BJ (cell line): Measurements from ENCODE around the gene TRIP12. TPM values are rescaled to one million over a fixed set of nuclear protein-coding genes. Genes with fewer than 3 reads are reported as not detected.

Experiments used
- CTCF ChIA-PET: fragments of 350-600 bp; formaldehyde crosslinking; extraction: SDS; loops from one replicate; lab custom pipeline; 2021; ENCODE audit warnings: antibody characterized with exemption, inconsistent platforms; lab: Yijun Ruan, JAX
- POLR2A ChIA-PET: fragments of 300-600 bp; sonication (Branson Sonifier 250); formaldehyde crosslinking; extraction: SDS; loops from one replicate; lab custom pipeline; 2021; ENCODE audit warnings: antibody characterized with exemption; lab: Charles Lee
- DNase-seq: peaks from one replicate; pipeline ENCODE4 v3.0.0-alpha.2; 2011; ENCODE audit warnings: low read depth
- H3K27me3 ChIP-seq: 2 replicates; pipeline ENCODE4 v1.6.0; 2011; ENCODE audit warnings: low read length; ENCODE audit not compliant: control insufficient read depth, insufficient read depth
- H3K36me3 ChIP-seq: 2 replicates; pipeline ENCODE4 v1.5.1; 2011; ENCODE audit warnings: low read length; ENCODE audit not compliant: control insufficient read depth, insufficient read depth
- H3K4me3 ChIP-seq: 2 replicates; pipeline ENCODE4 v1.5.1; 2011; ENCODE audit warnings: low read depth, mild to moderate bottlenecking, control low read depth, low read length
- polyA plus RNA-seq: library from polyadenylated mRNA; depleted of rRNA; stranded (reverse); fragments of >200 nt; gene quantifications from 2 replicates; pipeline ENCODE4 v1.2.3, GENCODE V29; 2011
- TF ChIP-seq, protein P1 (sequence below): IDR thresholded peaks from 2 replicates; pipeline ENCODE4 v1.5.1; 2011; ENCODE audit warnings: low read depth, mild to moderate bottlenecking, control low read depth, inconsistent platforms, low read length, moderate library complexity; ENCODE audit not compliant: insufficient read depth

TRIP12 gene
- polyA plus RNA-seq, 1 experiment = 92.6 TPM

DNA sequence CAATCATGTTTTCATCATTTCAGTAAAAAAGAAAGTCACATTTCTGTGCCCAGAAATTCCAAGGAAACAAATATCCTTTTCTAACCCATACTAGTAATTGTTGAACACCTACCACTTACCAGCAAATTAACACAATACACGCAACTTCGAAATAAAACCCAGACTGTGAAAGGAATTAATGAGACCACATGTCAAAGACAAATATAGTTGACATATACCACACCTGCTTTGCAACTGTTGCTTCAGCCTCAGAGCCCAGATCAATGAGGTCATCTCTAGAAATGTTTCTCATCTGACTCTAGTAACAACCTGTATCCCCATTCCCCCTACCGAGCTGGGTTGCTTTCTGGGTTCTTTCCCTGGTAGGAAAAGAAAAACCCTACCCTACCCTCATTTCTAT is 52.6 kb downstream of the TRIP12 start:
- ChIA-PET POLR2A (no interaction called here), CTCF (no interaction called here)
- no peak for DNase-seq
- Histone ChIP-seq H3K4me3 (no peak overlapping the region), H3K36me3 (no peaks in the 10 kb centered on the region), H3K27me3 (no peaks in the 10 kb centered on the region)
- TF ChIP-seq, protein P1, sequence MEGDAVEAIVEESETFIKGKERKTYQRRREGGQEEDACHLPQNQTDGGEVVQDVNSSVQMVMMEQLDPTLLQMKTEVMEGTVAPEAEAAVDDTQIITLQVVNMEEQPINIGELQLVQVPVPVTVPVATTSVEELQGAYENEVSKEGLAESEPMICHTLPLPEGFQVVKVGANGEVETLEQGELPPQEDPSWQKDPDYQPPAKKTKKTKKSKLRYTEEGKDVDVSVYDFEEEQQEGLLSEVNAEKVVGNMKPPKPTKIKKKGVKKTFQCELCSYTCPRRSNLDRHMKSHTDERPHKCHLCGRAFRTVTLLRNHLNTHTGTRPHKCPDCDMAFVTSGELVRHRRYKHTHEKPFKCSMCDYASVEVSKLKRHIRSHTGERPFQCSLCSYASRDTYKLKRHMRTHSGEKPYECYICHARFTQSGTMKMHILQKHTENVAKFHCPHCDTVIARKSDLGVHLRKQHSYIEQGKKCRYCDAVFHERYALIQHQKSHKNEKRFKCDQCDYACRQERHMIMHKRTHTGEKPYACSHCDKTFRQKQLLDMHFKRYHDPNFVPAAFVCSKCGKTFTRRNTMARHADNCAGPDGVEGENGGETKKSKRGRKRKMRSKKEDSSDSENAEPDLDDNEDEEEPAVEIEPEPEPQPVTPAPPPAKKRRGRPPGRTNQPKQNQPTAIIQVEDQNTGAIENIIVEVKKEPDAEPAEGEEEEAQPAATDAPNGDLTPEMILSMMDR = no peak

DNA sequence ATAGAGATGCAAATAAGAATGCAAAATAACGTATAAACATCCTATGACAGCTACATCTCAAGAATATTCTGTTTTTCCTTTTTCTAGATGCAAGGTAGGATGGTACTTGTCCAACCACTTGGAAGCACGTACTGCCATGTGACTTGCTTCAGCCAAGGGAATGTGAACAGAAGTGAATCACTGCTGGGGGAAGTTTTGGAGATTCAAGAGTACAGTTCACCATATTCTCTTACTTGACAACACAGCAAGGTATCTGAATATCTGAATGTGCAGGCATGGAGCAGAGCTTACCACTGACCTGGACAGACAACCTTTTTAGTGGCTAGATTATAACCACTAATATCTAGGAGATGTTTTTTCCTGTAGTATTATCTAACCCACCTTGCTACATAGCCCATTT is 53.0 kb downstream of the TRIP12 start:
- H3K36me3 ChIP-seq = no peaks in the 10 kb centered on the region
- no peaks in the 10 kb centered on the region for H3K27me3 ChIP-seq
- TF ChIP-seq, protein P1 = no peak
- no peak overlapping the region for H3K4me3 ChIP-seq
- no peak for DNase-seq
- ChIA-PET POLR2A (no interaction called here), CTCF (no interaction called here)

DNA sequence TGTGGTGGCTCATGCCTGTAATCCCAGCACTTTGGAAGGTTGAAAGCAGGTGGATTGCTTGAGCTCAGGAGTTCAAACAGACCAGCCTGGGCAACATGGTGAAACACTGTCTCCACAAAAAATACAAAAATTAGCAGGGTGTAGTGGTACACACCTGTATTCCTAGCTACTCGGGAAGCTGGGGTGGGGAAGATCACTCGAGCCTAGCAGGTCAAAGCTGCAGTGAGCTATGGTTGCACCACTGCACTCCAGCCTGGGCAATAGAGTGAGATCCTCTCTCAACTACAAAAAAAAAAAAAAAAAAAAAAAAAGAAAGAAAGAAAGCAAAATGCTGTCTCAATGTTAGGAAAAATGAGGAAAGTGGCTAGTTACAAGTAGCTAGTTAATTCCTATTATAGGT is 56.8 kb downstream of the TRIP12 start:
- H3K4me3 ChIP-seq = no peak overlapping the region
- no peaks in the 10 kb centered on the region for H3K27me3 ChIP-seq
- ChIA-PET POLR2A (interaction anchor here (0.6 kb wide), 1 partner anchor 71 kb away, joined by 4 read pairs; no protein-coding TSS in a partner anchor), CTCF (interaction anchor here (0.7 to 1.1 kb wide), 2 partner anchors 26 to 63 kb away, joined by 3 read pairs; no protein-coding TSS in a partner anchor)
- TF ChIP-seq, protein P1 = no peak
- no peak for DNase-seq
- no peaks in the 10 kb centered on the region for H3K36me3 ChIP-seq

DNA sequence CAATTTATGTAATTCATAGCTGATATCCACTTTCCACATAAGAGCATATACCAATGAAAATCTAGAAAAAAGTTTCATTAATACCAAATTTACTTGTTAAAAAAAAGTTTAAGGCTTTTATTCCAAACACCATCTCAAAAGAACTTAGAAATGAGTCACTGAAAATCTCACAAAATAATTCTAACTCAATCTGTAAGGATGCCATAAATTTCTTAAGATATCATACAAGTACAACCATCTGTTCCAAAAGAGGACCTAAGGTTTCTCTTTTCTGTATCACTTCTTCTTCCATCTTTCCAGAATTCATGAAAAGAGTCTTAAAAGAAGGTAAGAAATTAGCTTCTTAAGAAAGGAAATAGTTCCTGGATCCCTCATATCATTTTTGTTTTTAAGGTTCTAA is 60.4 kb downstream of the TRIP12 start:
- Histone ChIP-seq H3K36me3 (peaks cover 4% of the 10 kb centered on the region), H3K4me3 (no peak overlapping the region), H3K27me3 (no peaks in the 10 kb centered on the region)
- no peak for DNase-seq
- TF ChIP-seq, protein P1 = no peak
- ChIA-PET CTCF (no interaction called here), POLR2A (no interaction called here)

DNA sequence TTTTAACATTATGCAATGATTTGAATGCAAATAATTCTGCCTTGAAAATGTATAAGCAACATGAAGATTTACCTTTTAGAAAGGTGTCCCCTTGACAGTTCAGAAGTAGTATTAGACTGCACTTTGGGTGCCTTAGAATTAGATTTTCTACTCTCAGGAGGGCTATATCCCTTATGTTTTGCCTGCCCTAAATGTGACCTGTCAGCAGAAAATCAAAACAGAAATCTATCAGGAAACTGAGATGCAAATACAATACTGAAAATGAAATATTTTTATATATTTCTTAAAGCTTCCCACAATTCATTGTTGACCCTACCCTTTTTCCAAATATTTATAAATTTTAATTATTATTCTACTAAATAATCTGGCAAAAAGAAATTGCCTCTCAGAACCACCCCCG is 61.5 kb downstream of the TRIP12 start:
- ChIA-PET POLR2A (no interaction called here), CTCF (no interaction called here)
- peaks cover 4% of the 10 kb centered on the region for H3K36me3 ChIP-seq
- TF ChIP-seq, protein P1 = no peak
- H3K27me3 ChIP-seq = no peaks in the 10 kb centered on the region
- no peak for DNase-seq
- no peak overlapping the region for H3K4me3 ChIP-seq
